ENCODE measurements around the gene SUCLG1. TPM values are rescaled to one million over a fixed set of nuclear protein-coding genes. Genes with fewer than 3 reads are reported as not detected.

SUCLG1 gene
- total RNA-seq, 1 experiment from 2014 or later = 59.5 TPM

- Histone ChIP-seq H2AFZ (no peak overlapping the region), H3K4me2 (no peak overlapping the region), H3K9me3 (ENCODE audit: insufficient read depth, low read depth) (no peaks in the 10 kb centered on the region), H3K36me3 (ENCODE audit: low read depth) (no peaks in the 10 kb centered on the region), H3K27ac (no peak overlapping the region), H3K9me2 (ENCODE audit: insufficient read depth) (no peaks in the 10 kb centered on the region), H3K4me1 (replicated peaks; ENCODE audit: insufficient read depth) (no peaks in the 10 kb centered on the region), H3F3A (ENCODE audit: insufficient read depth, low read depth) (no peaks in the 10 kb centered on the region), H4K20me1 (ENCODE audit: insufficient read depth) (no peaks in the 10 kb centered on the region), H3K27me3 (ENCODE audit: insufficient read depth, low read depth) (no peaks in the 10 kb centered on the region), H3K79me2 (ENCODE audit: low read depth) (no peaks in the 10 kb centered on the region), H3K4me3 (no peak overlapping the region)
- BruUV-seq (replicated peaks) = no TSS peak
- no peak for TF ChIP-seq EZH2 (IDR thresholded peaks at IDR 0.05; ENCODE audit: low read depth)
- TF ChIP-seq CTCF (conservative IDR thresholded peaks at IDR 0.05) = no peak
- intact Hi-C loops (cut with micrococcal nuclease; ENCODE audit: unreplicated experiment) = no loop called here
- ChIA-PET CTCF (no interaction called here), POLR2A (ENCODE audit: unreplicated experiment) (no interaction called here)
- no peak for DNase-seq
These were observed 24.2 kb upstream of the SUCLG1 start for GRCh38 chr2:84483320-84483719.

GRCh38 chr2:84482603-84483002 lies 23.5 kb upstream of the SUCLG1 start:
- no TSS peak for BruUV-seq (replicated peaks)
- no peaks in the 10 kb centered on the region for H3K9me2 ChIP-seq (ENCODE audit: insufficient read depth)
- POLR2A ChIA-PET (ENCODE audit: unreplicated experiment) = no interaction called here

GRCh38 chr2:84481702-84482101 lies 22.6 kb upstream of the SUCLG1 start:
- Histone ChIP-seq H3K27me3 (ENCODE audit: insufficient read depth, low read depth) (no peaks in the 10 kb centered on the region), H3K79me2 (ENCODE audit: low read depth) (no peaks in the 10 kb centered on the region), H3F3A (ENCODE audit: insufficient read depth, low read depth) (no peaks in the 10 kb centered on the region), H3K4me1 (replicated peaks; ENCODE audit: insufficient read depth) (no peaks in the 10 kb centered on the region), H4K20me1 (ENCODE audit: insufficient read depth) (no peaks in the 10 kb centered on the region), H3K27ac (no peak overlapping the region), H2AFZ (no peak overlapping the region), H3K9me3 (ENCODE audit: insufficient read depth, low read depth) (no peaks in the 10 kb centered on the region), H3K9me2 (ENCODE audit: insufficient read depth) (no peaks in the 10 kb centered on the region), H3K4me2 (no peak overlapping the region), H3K36me3 (ENCODE audit: low read depth) (no peaks in the 10 kb centered on the region), H3K4me3 (no peak overlapping the region)
- BruUV-seq (replicated peaks) = no TSS peak
- no peak for TF ChIP-seq EZH2 (IDR thresholded peaks at IDR 0.05; ENCODE audit: low read depth)
- no peak for TF ChIP-seq CTCF (conservative IDR thresholded peaks at IDR 0.05)
- POLR2A ChIA-PET (ENCODE audit: unreplicated experiment) = no interaction called here
- DNase-seq = no peak
- intact Hi-C loops (cut with micrococcal nuclease; ENCODE audit: unreplicated experiment) = no loop called here
- CTCF ChIA-PET = no interaction called here

More at GRCh38 chr2:84482603-84483002, 23.5 kb upstream of the SUCLG1 start:
- no peaks in the 10 kb centered on the region for H3K4me1 ChIP-seq (replicated peaks; ENCODE audit: insufficient read depth)
- H4K20me1 ChIP-seq (ENCODE audit: insufficient read depth) = no peaks in the 10 kb centered on the region
- no peaks in the 10 kb centered on the region for H3F3A ChIP-seq (ENCODE audit: insufficient read depth, low read depth)
- intact Hi-C loops (cut with micrococcal nuclease; ENCODE audit: unreplicated experiment) = no loop called here
- no peaks in the 10 kb centered on the region for H3K9me3 ChIP-seq (ENCODE audit: insufficient read depth, low read depth)
- H3K79me2 ChIP-seq (ENCODE audit: low read depth) = no peaks in the 10 kb centered on the region
- no peak overlapping the region for H2AFZ ChIP-seq
- H3K36me3 ChIP-seq (ENCODE audit: low read depth) = no peaks in the 10 kb centered on the region
- H3K27ac ChIP-seq = no peak overlapping the region
- no peak for DNase-seq
- TF ChIP-seq CTCF (conservative IDR thresholded peaks at IDR 0.05) = no peak
- TF ChIP-seq EZH2 (IDR thresholded peaks at IDR 0.05; ENCODE audit: low read depth) = no peak
- no peak overlapping the region for H3K4me2 ChIP-seq
- no peak overlapping the region for H3K4me3 ChIP-seq
- no peaks in the 10 kb centered on the region for H3K27me3 ChIP-seq (ENCODE audit: insufficient read depth, low read depth)
- CTCF ChIA-PET = no interaction called here
